Stimulated activated CD4-positive, alpha-beta T cell treated with anti-CD3 and anti-CD28 coated beads, Interleukin-12 subunit alpha, Interleukin-12 subunit beta, amount 100 ng/mL, for 48 hours (primary cell): Measurements from ENCODE around the gene SUGCT.

Source experiments
- DNase-seq, 3 donors: peaks; one replicate each; pipeline ENCODE4 v3.0.0-alpha.2; 2020; ENCODE audit warnings: low read depth in 2 of 3, low spot score in 1 of 3

Gene SUGCT

DNA sequence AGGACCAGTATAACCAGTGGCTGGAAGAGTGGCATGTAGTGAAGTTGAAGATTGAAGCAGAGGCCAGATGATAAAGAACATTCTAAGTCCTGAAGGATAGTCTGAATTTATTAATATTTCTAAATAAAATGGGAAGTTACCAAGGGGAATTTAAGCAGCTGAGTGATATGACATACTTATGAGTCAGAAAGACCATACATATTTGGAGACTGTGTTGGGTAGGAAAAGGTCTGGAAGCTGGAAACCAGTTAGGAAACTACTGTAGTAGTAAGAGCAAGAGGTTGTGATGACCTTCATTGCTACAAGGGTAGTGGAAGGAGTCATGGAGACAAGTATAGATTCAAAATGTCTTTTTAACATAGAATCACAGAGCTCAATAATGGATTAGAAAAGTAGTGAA, 752.3 kb downstream of the SUGCT start:
- no peak for DNase-seq

DNA sequence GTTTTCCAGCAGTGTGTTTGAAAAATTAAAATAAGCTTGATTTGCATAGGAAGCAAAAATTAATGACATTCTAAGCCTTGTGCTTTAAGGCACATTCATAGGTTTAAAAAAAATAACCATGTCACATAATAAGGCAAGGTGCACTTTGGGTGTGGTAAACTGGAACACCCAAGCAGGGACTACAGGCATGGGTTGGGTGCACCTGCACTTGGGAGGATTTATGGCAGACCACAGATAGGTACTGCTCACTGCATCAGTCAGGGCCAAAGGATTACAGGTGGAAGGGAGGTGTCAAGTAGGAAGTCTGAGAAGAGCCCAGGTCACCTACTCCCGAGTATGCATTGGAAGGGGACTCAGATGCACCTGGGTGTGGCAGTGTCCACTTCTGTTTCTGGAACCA, 753.7 kb downstream of the SUGCT start:
- DNase-seq = no peak

DNA sequence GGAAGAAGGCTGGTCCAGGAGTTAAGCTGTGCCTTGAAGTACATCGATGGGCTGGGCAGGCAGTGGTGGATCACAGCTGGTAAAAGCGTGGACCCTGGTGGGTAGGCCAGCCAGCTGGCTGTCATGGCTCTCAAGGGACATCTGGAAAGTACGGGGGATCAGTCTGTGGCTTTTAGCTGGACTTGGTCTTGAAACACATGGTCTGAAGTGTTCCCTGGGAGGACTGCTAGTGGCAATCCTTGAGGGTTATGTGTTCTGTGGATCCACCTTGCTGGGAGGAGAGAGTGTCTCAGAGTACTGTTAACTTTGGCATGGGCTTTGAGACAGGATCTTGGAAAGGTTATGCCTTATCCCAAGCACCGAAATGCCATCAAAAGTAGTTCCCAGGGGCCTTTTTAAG, 754.3 kb downstream of the SUGCT start:
- DNase-seq = no peak

DNA sequence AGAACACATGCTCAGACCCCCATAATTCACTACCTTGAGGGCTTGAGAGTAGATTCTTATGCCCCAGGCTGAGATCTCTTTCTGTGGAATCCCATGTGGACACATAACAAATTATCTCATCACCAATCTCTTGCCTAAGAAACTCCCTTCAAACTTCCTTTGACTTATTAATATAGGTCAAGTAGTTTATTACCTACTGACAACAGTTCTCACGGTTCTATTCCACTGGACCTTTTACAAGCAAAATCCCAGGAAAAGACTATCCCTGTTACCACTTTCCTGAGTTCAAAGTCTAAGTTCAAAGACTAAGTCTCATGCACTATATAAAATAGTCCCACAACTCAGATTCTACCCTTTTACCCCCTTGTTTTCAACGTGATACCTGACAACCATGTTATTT, 754.7 kb downstream of the SUGCT start:
- DNase-seq = no peak

DNA sequence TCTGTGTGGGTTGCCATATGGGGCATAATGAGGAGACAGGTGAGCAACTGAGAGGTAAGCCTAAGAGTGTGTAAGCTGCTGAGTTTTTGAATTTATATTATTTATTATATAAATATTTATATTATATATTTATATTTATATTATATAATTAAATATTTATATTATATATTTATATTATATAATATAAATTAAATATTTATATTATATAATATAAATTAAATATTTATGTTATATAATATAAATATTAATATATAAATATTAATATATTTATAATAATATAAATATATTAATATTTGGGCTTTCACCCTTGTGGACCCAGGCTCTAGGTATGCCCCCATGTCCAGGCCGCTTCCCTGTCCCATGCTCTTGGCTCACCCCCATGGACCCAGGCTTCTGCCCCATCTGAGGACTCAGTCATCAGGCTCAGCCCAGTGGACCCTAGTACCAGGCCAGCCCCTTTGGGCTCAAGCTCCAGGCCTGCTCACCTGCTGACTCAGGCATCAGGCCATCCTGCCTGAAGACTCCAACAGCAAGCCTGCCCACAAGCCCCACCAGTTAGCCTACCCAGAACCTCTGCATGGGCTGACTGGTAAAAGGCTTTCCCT, 755.4 kb downstream of the SUGCT start:
- DNase-seq = no peak

DNA sequence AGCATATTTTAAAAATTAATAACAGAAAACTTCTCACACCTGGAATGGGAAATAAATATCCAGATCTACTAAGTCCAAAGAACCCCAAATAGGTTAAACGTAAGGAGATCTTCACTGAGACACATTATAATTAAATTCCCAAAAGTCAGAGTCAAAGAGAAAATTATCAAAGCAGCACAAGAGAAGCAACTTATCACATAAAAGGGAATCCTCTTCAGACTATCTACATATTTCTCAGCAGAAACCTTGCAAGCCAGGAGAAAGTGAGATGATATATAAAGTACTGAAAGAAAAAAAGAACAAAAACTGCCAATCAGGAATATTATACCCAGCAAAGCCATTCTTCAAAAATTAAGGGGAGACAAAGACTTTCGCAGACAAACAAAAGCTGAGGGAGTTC, 756.4 kb downstream of the SUGCT start:
- DNase-seq = no peak

DNA sequence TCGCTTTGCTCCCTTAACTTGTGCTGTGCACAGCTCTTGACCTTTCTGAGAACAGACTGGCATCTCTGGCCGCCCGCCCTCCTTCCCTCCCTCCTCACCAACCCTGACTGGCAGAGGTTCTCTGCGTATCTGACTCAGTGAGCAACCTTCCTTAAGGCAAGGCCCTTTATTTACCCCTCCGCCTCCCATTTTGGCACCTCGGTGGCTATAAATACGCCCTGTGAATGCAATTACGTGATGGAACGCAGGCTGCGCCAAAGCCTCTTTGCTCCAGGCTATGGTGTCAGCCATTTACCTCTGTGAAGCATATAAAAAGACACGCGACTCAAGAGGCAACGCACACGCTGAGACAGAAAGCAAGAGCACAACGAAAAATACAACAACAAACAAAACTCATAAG, 764.3 kb downstream of the SUGCT start:
- no peak for DNase-seq

DNA sequence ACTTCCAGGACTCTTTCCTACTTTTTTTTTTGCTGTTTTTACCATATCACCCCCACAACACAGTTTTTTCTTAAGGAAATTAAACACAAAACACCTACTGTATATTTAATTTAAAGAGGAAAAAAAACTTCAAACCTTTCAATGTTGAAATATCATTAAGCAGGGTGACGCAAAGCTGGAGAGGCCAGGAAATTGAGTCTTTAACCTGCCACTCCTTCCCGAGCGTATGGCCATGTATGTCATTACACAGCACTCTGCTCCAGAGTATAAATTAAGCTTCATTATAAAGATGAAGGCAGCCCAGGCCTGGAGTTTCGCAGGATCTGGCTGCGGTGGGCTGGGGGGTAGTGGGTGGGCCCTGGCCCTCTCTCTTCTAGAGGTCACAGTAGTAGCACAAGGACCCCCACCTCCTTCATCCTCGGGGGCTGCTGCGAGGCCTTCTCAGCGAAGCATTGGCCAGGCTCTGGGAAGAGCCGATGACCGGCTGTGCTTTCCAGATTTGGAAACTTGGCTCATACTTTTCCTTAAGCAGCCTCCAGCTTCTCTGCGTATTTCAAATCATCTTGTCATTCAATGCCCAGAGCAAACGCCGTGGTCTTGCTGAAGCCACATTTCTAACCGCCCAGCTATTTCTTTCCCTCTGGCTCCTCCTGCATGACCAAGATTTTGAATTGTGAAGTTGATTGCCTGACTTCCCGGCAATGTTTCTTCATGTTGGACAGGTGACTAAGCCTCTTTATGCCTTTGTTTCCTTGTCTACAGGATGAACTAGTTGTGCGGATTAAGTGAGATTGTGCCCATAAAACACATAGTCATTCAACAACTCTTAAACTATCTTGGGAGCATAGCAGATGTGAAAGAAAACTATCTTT, 765.1 kb downstream of the SUGCT start:
- DNase-seq = no peak

DNA sequence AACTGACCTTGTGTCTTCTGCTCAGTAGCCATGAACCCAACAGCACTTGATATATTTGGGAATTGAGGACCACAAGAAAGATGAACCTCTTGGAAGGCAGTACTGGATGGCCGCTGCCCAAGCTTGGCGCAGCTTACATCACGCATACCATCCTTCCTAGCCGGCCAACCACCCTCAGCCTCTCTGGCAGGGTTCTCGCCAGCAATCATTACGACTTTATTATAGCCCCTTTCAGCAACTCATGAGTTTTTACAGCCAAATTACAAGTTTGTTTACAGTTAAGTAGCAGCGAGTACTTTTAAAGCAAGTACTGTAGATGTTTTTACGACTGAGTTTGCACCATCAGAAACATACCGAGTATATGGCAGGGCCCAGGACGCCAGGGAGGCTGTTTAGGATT, 769.1 kb downstream of the SUGCT start:
- DNase-seq = no peak

DNA sequence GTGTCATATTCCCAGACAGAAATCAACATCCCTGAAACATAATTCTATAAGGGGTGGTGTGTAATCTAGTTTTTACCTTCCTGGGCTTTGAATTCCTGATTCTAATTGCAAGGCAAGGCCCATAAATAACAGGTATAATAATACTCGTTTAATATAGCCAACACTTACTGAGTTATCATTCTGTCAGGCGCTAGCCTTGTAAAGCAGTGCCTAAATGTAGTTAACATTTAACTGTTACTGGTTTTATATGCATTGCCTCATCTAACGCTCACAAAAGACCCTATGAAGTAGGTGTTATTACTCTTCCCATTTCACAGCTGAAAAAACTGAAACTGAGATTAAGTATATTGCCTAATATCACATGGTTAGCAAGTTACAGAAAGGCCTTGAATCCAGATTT, 772.5 kb downstream of the SUGCT start:
- no peak for DNase-seq

DNA sequence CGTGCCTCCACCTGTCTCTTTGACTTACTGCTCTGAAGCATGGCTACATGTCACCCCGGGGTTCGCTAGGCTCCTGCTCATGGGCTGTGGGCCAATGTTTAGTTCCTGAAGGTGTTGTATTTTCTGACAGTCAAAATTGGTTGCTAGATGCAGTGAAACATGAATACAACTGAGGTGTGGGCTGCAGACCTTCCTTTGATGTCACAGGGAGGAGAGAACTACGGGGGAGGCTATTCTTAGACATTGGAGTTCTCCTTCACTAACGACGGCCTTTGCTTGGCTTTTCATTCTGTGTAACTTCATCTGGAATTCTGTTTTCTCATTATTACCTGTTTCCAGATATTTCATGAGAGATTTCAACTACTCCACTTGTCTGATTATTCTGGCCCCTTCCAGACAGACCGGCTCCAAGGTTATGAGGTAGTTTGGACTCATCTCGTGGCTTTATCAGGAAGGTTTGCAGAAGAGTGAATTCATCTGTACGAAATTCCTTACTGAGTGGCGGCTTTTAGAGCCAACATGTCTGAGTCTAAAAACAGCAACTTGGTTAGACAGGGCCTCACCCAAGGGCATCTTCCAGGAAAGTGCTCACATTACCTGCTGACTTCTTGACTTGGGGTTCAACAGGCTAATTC, 774.7 kb downstream of the SUGCT start:
- DNase-seq = no peak
